Activated CD8-positive, alpha-beta memory T cell treated with anti-CD3 and anti-CD28 coated beads for 4 hours (primary cell): ENCODE results near the gene RBP4.

Experiments used
- DNase-seq, 2 donors: peaks; one replicate each; pipeline ENCODE4 v3.0.0-alpha.2; 2020; ENCODE audit warnings: low read depth in 2 of 2

RBP4 gene

GRCh38 chr10:93596539-93596938 lies 4.5 kb downstream of the RBP4 start:
- no peak for DNase-seq

GRCh38 chr10:93595378-93596161 lies 5.5 kb downstream of the RBP4 start:
- DNase-seq = no peak

GRCh38 chr10:93594518-93594917 lies 6.5 kb downstream of the RBP4 start:
- no peak for DNase-seq

GRCh38 chr10:93593749-93594148 lies 7.3 kb downstream of the RBP4 start:
- no peak for DNase-seq

GRCh38 chr10:93593254-93593653 lies 7.8 kb downstream of the RBP4 start:
- no peak for DNase-seq

- DNase-seq = no peak
Observed at GRCh38 chr10:93591065-93591808, 9.8 kb downstream of the RBP4 start.

- no peak for DNase-seq
Observed at GRCh38 chr10:93590638-93591037, 10.4 kb downstream of the RBP4 start.

GRCh38 chr10:93589648-93590562 lies 11.1 kb downstream of the RBP4 start:
- no peak for DNase-seq

GRCh38 chr10:93584445-93584844 lies 16.6 kb downstream of the RBP4 start:
- DNase-seq = no peak

- DNase-seq = no peak
Observed at GRCh38 chr10:93580828-93581227, 20.2 kb downstream of the RBP4 start.

- no peak for DNase-seq
Observed at GRCh38 chr10:93579985-93580711, 20.9 kb downstream of the RBP4 start.

- no peak for DNase-seq
Observed at GRCh38 chr10:93579089-93579488, 21.9 kb downstream of the RBP4 start.

GRCh38 chr10:93577565-93577964 lies 23.5 kb downstream of the RBP4 start:
- no peak for DNase-seq

GRCh38 chr10:93576888-93577287 lies 24.1 kb downstream of the RBP4 start:
- DNase-seq = no peak

GRCh38 chr10:93573924-93574323 lies 27.1 kb downstream of the RBP4 start:
- no peak for DNase-seq

- DNase-seq = no peak
Observed at GRCh38 chr10:93573051-93573909, 27.8 kb downstream of the RBP4 start.

GRCh38 chr10:93572606-93573005 lies 28.4 kb downstream of the RBP4 start:
- no peak for DNase-seq

GRCh38 chr10:93570383-93570782 lies 30.7 kb downstream of the RBP4 start:
- no peak for DNase-seq

GRCh38 chr10:93568105-93568390 lies 33.0 kb downstream of the RBP4 start:
- no peak for DNase-seq

GRCh38 chr10:93567277-93568104 lies 33.5 kb downstream of the RBP4 start:
- no peak for DNase-seq
